GM19324 (cell line): Measurements from ENCODE around the gene ASIC5.
"Not testable (repeated sequence)": the region's sequence is repeated elsewhere in the genome, so short reads cannot be mapped to it uniquely, and the experiment has no call there.

Experiments used
- ATAC-seq: cut with Tn5 transposase; IDR thresholded peaks from one replicate; pipeline ENCODE4 v1.9.1; 2021; ENCODE audit warnings: mild to moderate bottlenecking, moderate library complexity; ENCODE audit not compliant: unreplicated experiment, low FRiP score

Gene ASIC5

GRCh38 chr4:155805016-155805415, 61.1 kb downstream of the ASIC5 start:
- no peak for ATAC-seq

- ATAC-seq, result no peak
Observed at GRCh38 chr4:155802190-155802959, 63.7 kb downstream of the ASIC5 start.

GRCh38 chr4:155800685-155801343, 65.3 kb downstream of the ASIC5 start:
- ATAC-seq, result no peak

GRCh38 chr4:155799794-155800123, 66.3 kb downstream of the ASIC5 start:
- ATAC-seq, result no peak

GRCh38 chr4:155799116-155799793, 66.8 kb downstream of the ASIC5 start:
- ATAC-seq, result no peak

- not testable (repeated sequence) for ATAC-seq
Observed at GRCh38 chr4:155797581-155797980, 68.5 kb downstream of the ASIC5 start.

- ATAC-seq, result peak; percentile 71
Observed at GRCh38 chr4:155795991-155796390, 70.1 kb downstream of the ASIC5 start.

GRCh38 chr4:155794589-155795236, 71.4 kb downstream of the ASIC5 start:
- no peak for ATAC-seq

- ATAC-seq, result no peak
Observed at GRCh38 chr4:155789982-155790381, 76.1 kb downstream of the ASIC5 start.

GRCh38 chr4:155789391-155789790, 76.7 kb downstream of the ASIC5 start:
- ATAC-seq, result peak; percentile 63

GRCh38 chr4:155787113-155787710, 78.9 kb downstream of the ASIC5 start:
- ATAC-seq, result peak; percentile 83

GRCh38 chr4:155785828-155786227, 80.2 kb downstream of the ASIC5 start:
- no peak for ATAC-seq

GRCh38 chr4:155784637-155785036, 81.4 kb downstream of the ASIC5 start:
- ATAC-seq, result no peak

- no peak for ATAC-seq
Observed at GRCh38 chr4:155781249-155781831, 84.7 kb downstream of the ASIC5 start.

- ATAC-seq, result no peak
Observed at GRCh38 chr4:155780775-155781174, 85.3 kb downstream of the ASIC5 start.
